HG03571 (cell line): ENCODE results near the gene SEC24A.
"Not testable (repeated sequence)": the region's sequence is repeated elsewhere in the genome, so short reads cannot be mapped to it uniquely, and the experiment has no call there.

Source experiments
- ATAC-seq: cut with Tn5 transposase; IDR thresholded peaks from one replicate; pipeline ENCODE4 v1.9.1; 2021; ENCODE audit not compliant: unreplicated experiment

SEC24A gene

DNA sequence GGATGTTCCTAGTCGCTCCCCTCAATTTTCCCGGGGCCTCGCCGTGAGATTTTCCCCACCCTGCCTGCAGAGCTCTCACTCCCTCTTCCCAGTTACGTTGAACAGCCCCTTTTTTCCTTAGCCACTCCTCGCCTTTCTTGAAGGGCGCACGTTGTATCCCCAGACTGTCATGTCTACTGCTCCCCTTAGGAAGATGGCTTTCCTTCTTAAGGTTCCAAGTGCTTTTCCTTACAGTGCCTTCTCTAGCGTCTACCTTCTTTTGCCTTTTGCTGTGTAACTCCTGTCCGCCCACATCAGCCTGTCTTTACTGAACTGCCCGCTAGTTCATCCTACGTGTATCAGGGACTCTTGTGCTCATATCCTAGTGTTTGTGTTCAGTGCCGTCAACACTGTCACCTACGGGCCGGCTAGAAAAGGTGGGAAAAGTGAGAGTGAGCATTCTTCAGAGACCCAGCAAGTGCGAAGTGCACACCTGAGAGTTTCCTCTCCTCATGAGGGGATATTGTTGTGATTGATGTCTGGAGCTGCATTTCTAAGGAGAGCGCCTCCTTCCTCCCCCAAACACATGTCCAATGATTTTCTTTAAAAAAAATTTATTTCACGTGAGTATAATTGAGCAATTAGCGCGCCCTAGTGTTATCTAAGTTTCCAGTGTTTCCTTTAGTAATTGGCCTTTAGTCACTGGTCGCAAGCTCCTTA is 90.5 kb downstream of the SEC24A start:
- no peak for ATAC-seq

DNA sequence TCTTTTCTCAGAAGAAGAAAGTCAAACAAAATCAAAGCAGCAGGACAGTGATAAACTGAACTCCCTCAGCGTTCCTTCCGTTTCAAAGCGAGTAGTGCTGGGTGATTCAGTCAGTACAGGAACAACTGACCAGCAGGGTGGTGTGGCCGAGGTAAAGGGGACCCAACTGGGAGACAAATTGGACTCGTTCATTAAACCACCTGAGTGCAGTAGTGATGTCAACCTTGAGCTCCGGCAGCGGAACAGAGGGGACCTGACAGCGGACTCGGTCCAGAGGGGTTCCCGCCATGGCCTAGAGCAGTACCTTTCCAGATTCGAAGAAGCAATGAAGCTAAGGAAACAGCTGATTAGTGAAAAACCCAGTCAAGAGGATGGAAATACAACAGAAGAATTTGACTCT is 92.5 kb downstream of the SEC24A start:
- ATAC-seq: no peak

DNA sequence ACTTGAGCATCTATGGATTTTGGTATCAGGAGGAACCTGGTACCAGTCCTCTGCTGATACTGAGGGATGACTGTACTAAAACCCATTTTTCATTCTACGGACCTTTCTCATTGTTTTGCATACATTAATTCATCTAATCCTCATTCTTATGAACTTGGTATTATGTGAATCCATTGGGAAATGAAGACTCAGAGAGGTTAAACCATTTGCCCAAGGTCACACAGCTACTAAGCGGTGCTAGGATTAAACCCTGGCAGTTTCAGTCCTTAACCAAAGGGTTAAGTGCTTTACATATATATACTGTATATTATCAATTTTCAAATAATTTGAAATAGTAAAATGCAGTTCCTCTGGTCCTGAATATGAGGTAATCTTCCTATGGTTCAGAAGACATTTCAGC is 93.5 kb downstream of the SEC24A start:
- no peak for ATAC-seq

DNA sequence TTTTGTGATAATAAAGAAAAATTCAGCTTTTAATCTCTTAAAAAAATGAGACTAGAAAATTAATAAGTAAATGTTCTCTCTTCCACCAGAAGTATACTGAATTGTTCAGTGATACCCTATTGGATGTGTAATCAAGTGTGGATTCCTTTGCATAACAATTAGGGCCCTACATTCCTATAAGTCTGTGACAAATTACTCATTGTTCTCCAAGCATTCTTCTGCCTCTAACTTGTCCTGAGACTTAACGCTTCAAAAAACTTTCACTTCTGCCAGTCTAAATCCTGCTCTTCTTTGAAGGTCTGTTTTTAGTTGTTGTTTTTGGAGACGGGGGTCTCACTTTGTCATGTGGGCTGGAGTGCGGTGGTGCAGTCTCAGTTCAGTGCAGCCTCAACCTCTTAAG is 100.8 kb downstream of the SEC24A start:
- ATAC-seq: no peak

DNA sequence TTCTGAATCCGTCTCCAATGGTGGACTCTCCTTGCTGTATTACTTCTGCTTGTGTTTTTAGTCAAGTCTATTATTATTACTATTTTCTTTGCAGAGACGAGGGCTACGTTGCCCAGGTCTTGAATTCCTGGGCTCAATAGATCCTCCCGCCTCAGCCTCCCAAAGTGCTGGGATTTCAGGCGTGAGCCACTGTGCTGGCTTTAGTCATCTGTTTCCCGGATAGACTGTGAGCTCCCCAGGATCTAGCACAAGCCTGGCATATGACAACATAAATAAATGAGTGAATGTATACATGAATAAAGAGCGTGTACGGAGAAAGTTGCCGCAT is 109.6 kb downstream of the SEC24A start:
- no peak for ATAC-seq

DNA sequence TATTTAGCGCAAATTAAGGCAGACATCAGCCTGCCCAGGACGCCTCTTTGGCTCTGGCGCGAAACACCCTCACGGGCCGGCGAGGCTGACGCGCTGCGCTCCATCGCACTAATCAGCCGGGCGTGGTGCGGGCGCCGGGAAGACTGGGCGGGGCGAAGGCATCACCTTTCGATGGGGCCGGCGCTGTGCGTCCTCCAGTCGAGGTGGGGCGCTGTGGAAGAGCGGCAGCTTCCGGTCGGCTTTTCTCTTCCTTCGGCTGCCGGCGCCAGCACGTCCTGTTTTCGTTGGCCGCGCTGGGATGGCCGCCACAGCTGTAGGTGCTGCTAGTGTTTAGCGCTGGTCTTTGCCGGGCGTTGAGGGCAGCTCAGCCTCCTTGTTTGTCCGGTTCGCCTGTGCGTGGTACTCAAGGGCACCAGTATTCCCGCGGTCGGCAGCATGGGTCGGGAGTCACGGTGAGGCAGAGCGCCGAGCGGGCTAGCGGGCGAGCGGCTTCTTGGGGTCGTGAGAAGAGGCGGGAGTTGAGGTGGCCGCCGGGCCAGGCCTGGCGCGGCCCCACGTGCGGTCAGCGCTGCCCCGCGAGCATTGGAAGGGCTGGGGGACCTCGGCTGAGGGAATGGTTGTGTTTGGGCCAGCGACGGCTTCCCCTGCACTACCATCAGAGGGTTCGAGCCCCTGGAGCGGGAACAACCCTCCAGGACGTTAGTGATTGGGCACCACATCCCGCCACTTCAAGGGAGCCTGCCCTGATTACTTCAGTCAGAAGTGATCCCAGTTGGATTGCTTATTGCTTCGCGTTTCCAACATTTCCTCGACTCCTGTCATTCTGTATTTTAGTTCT is 110.1 kb downstream of the SEC24A start, which contains the start of gene DDX46:
Gene DDX46, plus strand, starts transcription at position 276 of the 838 bp plus-strand sequence. Its CDS starts 160 bp downstream, at position 436.
- peak; percentile 97 for ATAC-seq

DNA sequence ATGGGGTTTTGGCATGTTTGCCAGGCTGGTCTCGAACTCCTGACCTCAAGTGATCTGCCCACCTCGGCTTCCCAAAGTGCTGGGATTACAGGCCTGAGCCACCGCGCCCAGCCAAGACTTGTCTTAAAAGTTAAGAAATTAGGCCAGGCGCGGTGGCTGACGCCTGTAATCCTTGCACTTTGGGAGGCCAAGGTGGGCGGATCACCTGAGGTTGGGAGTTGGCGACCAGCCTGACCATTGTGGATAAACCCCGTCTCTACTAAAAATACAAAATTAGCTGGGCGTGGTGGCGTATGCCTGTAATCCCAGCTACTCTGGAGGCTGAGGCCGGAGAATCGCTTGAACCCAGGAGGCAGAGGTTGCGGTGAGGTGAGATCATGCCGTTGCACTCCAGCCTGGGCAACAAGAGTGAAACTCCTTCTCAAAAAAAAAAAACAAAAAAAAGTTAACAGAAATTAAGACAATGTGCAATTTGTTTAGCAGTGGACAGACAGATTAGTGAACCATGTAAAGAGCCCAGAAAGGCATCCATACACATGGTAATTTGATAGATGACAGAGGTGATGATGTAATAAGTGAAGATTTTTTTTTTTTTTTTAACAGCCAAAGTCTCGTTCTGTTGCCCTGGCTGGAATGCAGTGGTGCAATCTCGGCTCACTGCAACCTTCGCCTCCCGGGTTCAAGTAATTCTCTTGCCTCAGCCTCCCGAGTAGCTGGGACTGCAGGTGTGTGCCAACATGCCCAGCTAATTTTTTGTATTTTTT is 119.1 kb downstream of the SEC24A start:
- not testable (repeated sequence) for ATAC-seq

DNA sequence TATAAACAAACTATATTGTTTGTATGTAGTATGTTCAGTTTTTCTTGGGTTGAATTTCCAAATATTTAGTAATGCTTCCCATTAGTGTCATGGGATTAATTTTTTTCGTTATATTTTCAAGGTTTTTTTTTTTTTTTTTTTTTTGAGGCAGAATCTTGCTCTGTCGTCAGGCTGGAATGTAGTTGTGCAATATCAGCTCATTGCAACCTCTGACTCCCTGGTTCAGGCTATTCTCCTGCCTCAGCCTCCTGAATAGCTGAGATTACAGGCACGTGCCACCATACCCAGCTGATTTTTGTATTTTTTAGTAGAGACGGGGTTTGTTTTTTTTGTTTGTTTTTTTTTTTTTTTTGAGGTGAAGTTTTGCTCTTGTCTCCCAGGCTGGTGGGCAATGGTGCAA is 120.6 kb downstream of the SEC24A start:
- no peak for ATAC-seq

DNA sequence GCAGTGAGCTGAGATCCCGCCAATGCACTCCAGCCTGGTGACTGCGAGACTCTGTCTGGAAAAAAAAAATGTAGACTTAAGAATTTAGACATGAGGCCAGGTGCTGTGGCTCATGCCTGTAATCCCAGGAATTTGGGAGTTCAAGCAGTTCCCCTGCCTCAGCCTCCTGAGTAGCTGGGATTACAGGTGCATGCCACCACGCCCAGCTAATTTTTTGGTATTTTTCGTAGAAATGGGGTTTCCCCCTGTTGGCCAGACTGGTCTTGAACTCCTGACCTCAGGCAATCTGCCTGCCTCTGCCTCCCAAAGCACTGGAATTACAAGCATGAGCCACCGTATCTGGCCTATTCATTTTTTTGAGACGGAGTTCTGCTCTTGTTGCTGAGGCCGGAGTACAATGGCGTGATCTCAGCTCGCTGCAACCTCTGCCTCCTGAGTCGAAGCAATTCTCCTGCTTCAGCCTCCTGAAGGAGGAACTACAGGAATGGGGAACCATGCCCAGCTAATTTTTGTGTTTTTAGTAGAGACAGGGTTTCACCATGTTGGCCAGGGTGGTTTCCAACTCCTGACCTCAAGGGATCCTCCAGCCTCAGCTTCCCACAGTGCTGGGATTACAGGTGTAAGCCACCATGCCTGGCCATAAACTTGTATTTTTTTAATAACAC is 124.0 kb downstream of the SEC24A start:
- no peak for ATAC-seq

DNA sequence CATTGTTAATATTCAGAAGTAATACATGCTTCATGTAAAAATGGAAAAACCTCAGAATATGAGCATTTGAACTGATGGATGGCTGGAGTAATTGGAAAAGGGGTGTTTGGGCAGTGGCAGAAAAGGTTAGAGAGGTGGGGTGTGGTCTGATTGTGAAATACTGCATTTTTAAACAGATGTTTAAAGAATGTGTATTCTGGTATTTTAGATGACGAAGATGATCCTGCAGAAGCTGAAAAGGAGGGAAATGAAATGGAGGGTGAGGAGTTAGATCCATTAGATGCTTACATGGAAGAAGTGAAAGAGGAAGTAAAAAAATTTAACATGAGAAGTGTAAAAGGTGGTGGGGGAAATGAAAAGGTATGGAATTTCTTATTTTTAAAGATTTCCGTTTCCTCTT is 128.8 kb downstream of the SEC24A start:
- no peak for ATAC-seq
